HCT116 (cell line): ENCODE data around the gene OXER1. TPM values are rescaled to one million over a fixed set of nuclear protein-coding genes. Genes with fewer than 3 reads are reported as not detected.

Experiments
- ATAC-seq: fragments of 200-7000 bp; cut with Tn5 transposase; 2 replicates; pipeline ENCODE4 v1.9.1; 2020; ENCODE audit warnings: mild to moderate bottlenecking, moderate library complexity
- BruUV-seq: library from RNA; stranded (reverse); fragments of 400-500 nt; replicated peaks from 2 replicates; lab custom pipeline; 2021; lab: Mats Ljungman, UMichigan
- CTCF ChIA-PET: fragments of 300-600 bp; sonication (Branson Sonifier 250); formaldehyde crosslinking; loops from one replicate; lab custom pipeline; 2021; ENCODE audit warnings: antibody characterized with exemption; lab: Charles Lee
- POLR2A ChIA-PET: fragments of 300-600, 350-600 bp; sonication (Branson Sonifier 250); formaldehyde crosslinking; loops from one replicate; lab custom pipeline; 2021; ENCODE audit warnings: antibody characterized with exemption; lab: Charles Lee
- RAD21 ChIA-PET, 2 experiments: fragments of 300-600 bp; sonication (Branson Sonifier 250); formaldehyde crosslinking; loops; one replicate each; lab custom pipeline; 2023; ENCODE audit warnings: low total read pairs in 2 of 2; ENCODE audit not compliant: uncharacterized antibody in 2 of 2, unreplicated experiment in 2 of 2, low non-redundant PET in 1 of 2; lab: Charles Lee
- DNase-seq: peaks from one replicate; pipeline ENCODE4 v3.0.0-alpha.2; 2010; ENCODE audit warnings: low read depth, low spot score
- H2AFZ ChIP-seq: fragments of 200-600 bp; shearing (Covaris generic), sonication (generic); 2 replicates; pipeline ENCODE4 v1.6.1; 2017; ENCODE audit warnings: low read depth, mixed run types, mixed read lengths, antibody characterized with exemption, low read length; ENCODE audit not compliant: poor library complexity, severe bottlenecking
- H3K27ac ChIP-seq: 2 replicates; pipeline ENCODE4 v1.5.1; 2012; ENCODE audit warnings: low read depth, low read length
- H3K27me3 ChIP-seq: fragments of 200-600 bp; sonication (generic); 2 replicates; pipeline ENCODE4 v1.6.1; 2016; ENCODE audit warnings: mixed run types, low read length, mixed read lengths; ENCODE audit not compliant: insufficient read depth
- H3K36me3 ChIP-seq, 2 experiments: fragments of 200-500 bp in 1 of 2; fragments of 200-600 bp in 1 of 2; sonication (Bioruptor generic) in 1 of 2; sonication (generic) in 1 of 2; 2 replicates each; pipeline versions ENCODE4 v1.5.1 to v1.6.1; 2014 to 2016; ENCODE audit warnings: low read length in 2 of 2, inconsistent platforms in 1 of 2, mixed read lengths in 1 of 2, mixed run types in 1 of 2; ENCODE audit not compliant: insufficient read depth in 2 of 2, control insufficient read depth in 1 of 2
- H3K4me1 ChIP-seq, 2 experiments: fragments of 200-600 bp in 1 of 2; sonication (generic) in 1 of 2; 2 replicates each; pipeline versions ENCODE4 v1.5.1 to v1.6.1; 2012 to 2017; ENCODE audit warnings: low read length in 2 of 2, inconsistent platforms in 1 of 2, mild to moderate bottlenecking in 1 of 2, mixed read lengths in 1 of 2, mixed run types in 1 of 2, moderate library complexity in 1 of 2; ENCODE audit not compliant: insufficient read depth in 2 of 2, control insufficient read depth in 1 of 2
- H3K4me2 ChIP-seq: fragments of 200-600 bp; sonication (generic); 2 replicates; pipeline ENCODE4 v1.6.1; 2017; ENCODE audit warnings: mixed run types, low read length, mixed read lengths
- H3K4me3 ChIP-seq, 2 experiments: fragments of 200-600 bp in 1 of 2; sonication (generic) in 1 of 2; replicated peaks in 1 of 2; 2 replicates each; pipeline ENCODE4 v1.5.1; 2011 to 2016; ENCODE audit warnings: low read length in 2 of 2, control low read depth in 1 of 2, low read depth in 1 of 2, mild to moderate bottlenecking in 1 of 2, mixed read lengths in 1 of 2, mixed run types in 1 of 2
- H3K79me2 ChIP-seq: fragments of 200-600 bp; sonication (generic); 2 replicates; pipeline ENCODE4 v1.6.1; 2017; ENCODE audit warnings: mild to moderate bottlenecking, mixed run types, low read length, moderate library complexity, mixed read lengths; ENCODE audit not compliant: insufficient read depth
- H3K9ac ChIP-seq: fragments of 200-600 bp; sonication (generic); 2 replicates; pipeline ENCODE4 v1.6.1; 2016; ENCODE audit warnings: low read length, mixed read lengths
- H3K9me2 ChIP-seq: fragments of 200-600 bp; sonication (generic), shearing (Covaris generic); 2 replicates; pipeline ENCODE4 v1.6.1; 2017; ENCODE audit warnings: mixed run types, mild to moderate bottlenecking, moderate library complexity; ENCODE audit not compliant: insufficient read depth
- H3K9me3 ChIP-seq, 2 experiments: fragments of 200-500 bp in 1 of 2; fragments of 200-600 bp in 1 of 2; sonication (Bioruptor generic) in 1 of 2; sonication (generic) in 1 of 2; 2 replicates each; pipeline ENCODE4 v1.6.1; 2014 to 2017; ENCODE audit warnings: low read length in 2 of 2, mixed read lengths in 2 of 2, inconsistent platforms in 1 of 2, low read depth in 1 of 2, mild to moderate bottlenecking in 1 of 2, mixed run types in 1 of 2, moderate library complexity in 1 of 2; ENCODE audit not compliant: control insufficient read depth in 1 of 2, insufficient read depth in 1 of 2
- H4K20me1 ChIP-seq: fragments of 200-600 bp; sonication (generic), shearing (Covaris generic); 2 replicates; pipeline ENCODE4 v1.6.1; 2017; ENCODE audit warnings: mixed run types, mild to moderate bottlenecking, moderate library complexity; ENCODE audit not compliant: insufficient read depth
- ATF3 ChIP-seq: IDR thresholded peaks from 2 replicates; pipeline ENCODE4 v1.6.1; 2012
- EGR1 ChIP-seq: IDR thresholded peaks from 2 replicates; pipeline ENCODE4 v1.6.1; 2012; ENCODE audit warnings: low read depth
- ELF1 ChIP-seq: IDR thresholded peaks from 2 replicates; pipeline ENCODE4 v1.6.1; 2012; ENCODE audit warnings: low read depth, borderline replicate concordance
- EZH2 ChIP-seq: fragments of 200-600 bp; sonication (generic); IDR thresholded peaks from 2 replicates; pipeline ENCODE4 v1.6.1; 2017; ENCODE audit warnings: antibody characterized with exemption, mixed run types
- FOSL1 ChIP-seq: IDR thresholded peaks from 2 replicates; pipeline ENCODE4 v1.6.1; 2012; ENCODE audit warnings: low read depth
- MAX ChIP-seq: IDR thresholded peaks from 2 replicates; pipeline ENCODE4 v1.6.1; 2012
- POLR2A ChIP-seq: IDR thresholded peaks from 2 replicates; pipeline ENCODE4 v1.7.0; 2011; ENCODE audit warnings: borderline replicate concordance; ENCODE audit not compliant: insufficient read depth, insufficient read length; ENCODE audit errors: extremely low read depth
- POLR2AphosphoS5 ChIP-seq: IDR thresholded peaks from 2 replicates; pipeline ENCODE4 v1.6.1; 2011; ENCODE audit warnings: mild to moderate bottlenecking, low read depth, low read length, moderate library complexity
- REST ChIP-seq: IDR thresholded peaks from 2 replicates; pipeline ENCODE4 v1.6.1; 2012; ENCODE audit warnings: low read depth
- SIN3A ChIP-seq: IDR thresholded peaks from 2 replicates; pipeline ENCODE4 v1.6.1; 2012; ENCODE audit warnings: low read depth
- SRF ChIP-seq: IDR thresholded peaks from 2 replicates; pipeline ENCODE4 v1.6.1; 2012; ENCODE audit warnings: low read depth
- YY1 ChIP-seq: IDR thresholded peaks from 2 replicates; pipeline ENCODE4 v1.6.1; 2011; ENCODE audit warnings: low read length, low read depth, moderate library complexity, mild to moderate bottlenecking; ENCODE audit not compliant: insufficient replicate concordance; ENCODE audit errors: extremely low read depth
- ZFX ChIP-seq: fragments of 450-650 bp; IDR thresholded peaks from 2 replicates; pipeline ENCODE4 v1.6.1; 2017
- ZNF274 ChIP-seq: fragments of 200-500 bp; sonication (Bioruptor generic); IDR thresholded peaks from 2 replicates; pipeline ENCODE4 v1.6.1; 2014; ENCODE audit warnings: mild to moderate bottlenecking, low read depth, low read length, inconsistent platforms
- intact Hi-C: fragments of 100-400 bp; cut with micrococcal nuclease; formaldehyde crosslinking; loops from 2 replicates; pipeline ENCODE4 v1.10.0; 2022
- total RNA-seq: library from RNA; stranded (reverse); gene quantifications from one replicate; pipeline ENCODE4 v1.2.1, GENCODE V29; 2021; ENCODE audit not compliant: unreplicated experiment

OXER1 gene
- total RNA-seq, 1 experiment from 2014 or later = not detected

- DNase-seq (no peak), ATAC-seq (no peak)
- CTCF ChIA-PET = interaction anchor here (0.8 kb wide), 1 partner anchor 499 kb away, joined by 3 read pairs; no protein-coding TSS in a partner anchor
- RAD21 ChIA-PET = no interaction called here
- no peak overlapping the region for H3K27ac ChIP-seq
- no peaks in the 10 kb centered on the region for H3K9me3 ChIP-seq
- no peak overlapping the region for H3K4me2 ChIP-seq
- H4K20me1 ChIP-seq = no peaks in the 10 kb centered on the region
- BruUV-seq = no TSS peak
- H3K27me3 ChIP-seq = no peaks in the 10 kb centered on the region
- POLR2A ChIA-PET = no interaction called here
- H2AFZ ChIP-seq = no peak overlapping the region
- H3K4me3 ChIP-seq = no peak overlapping the region
- TF ChIP-seq ZNF274 = no peak
- no peak for TF ChIP-seq ATF3
- TF ChIP-seq SIN3A = no peak
- H3K79me2 ChIP-seq = no peaks in the 10 kb centered on the region
- no peak overlapping the region for H3K9ac ChIP-seq
- no peaks in the 10 kb centered on the region for H3K9me2 ChIP-seq
- intact Hi-C loops = loop anchor here (10.0 kb wide), 1 partner anchor 275 kb away; the partner anchor contains the start of gene KCNG3
- H3K4me1 ChIP-seq = peaks cover 0 to 3% of the 10 kb centered on the region in 2 experiments; a peak in 1 of 4 replicates
- H3K36me3 ChIP-seq = no peaks in the 10 kb centered on the region
Observed at GRCh38 chr2:42769583-42770287, 5.8 kb upstream of the OXER1 start.

- CTCF ChIA-PET = no interaction called here
- ATAC-seq (no peak), DNase-seq (no peak)
- Histone ChIP-seq H3K36me3 (no peaks in the 10 kb centered on the region), H3K9me2 (no peaks in the 10 kb centered on the region), H3K4me1 (peaks cover 0 to 3% of the 10 kb centered on the region in 2 experiments; a peak in 1 of 4 replicates), H3K27me3 (no peaks in the 10 kb centered on the region), H2AFZ (no peak overlapping the region), H3K27ac (no peak overlapping the region), H3K4me2 (no peak overlapping the region), H3K9me3 (no peaks in the 10 kb centered on the region), H3K79me2 (no peaks in the 10 kb centered on the region), H4K20me1 (no peaks in the 10 kb centered on the region), H3K4me3 (no peak overlapping the region), H3K9ac (no peak overlapping the region)
- POLR2A ChIA-PET = no interaction called here
- TF ChIP-seq ATF3 (no peak), FOSL1 (no peak), EZH2 (no peak), POLR2A (no peak), REST (no peak), ZFX (no peak), MAX (no peak), SRF (no peak), EGR1 (no peak), YY1 (no peak), POLR2AphosphoS5 (no peak), ELF1 (no peak)
- no TSS peak for BruUV-seq
- intact Hi-C loops = no loop called here
- RAD21 ChIA-PET = no interaction called here
Observed at GRCh38 chr2:42768706-42769256, 4.8 kb upstream of the OXER1 start.
